Measurements from ENCODE around the gene FOXL3. TPM values are rescaled to one million over a fixed set of nuclear protein-coding genes. Genes with fewer than 3 reads are reported as not detected.

Gene FOXL3
- total RNA-seq, 2 experiments from 2014 or later = not detected

DNA sequence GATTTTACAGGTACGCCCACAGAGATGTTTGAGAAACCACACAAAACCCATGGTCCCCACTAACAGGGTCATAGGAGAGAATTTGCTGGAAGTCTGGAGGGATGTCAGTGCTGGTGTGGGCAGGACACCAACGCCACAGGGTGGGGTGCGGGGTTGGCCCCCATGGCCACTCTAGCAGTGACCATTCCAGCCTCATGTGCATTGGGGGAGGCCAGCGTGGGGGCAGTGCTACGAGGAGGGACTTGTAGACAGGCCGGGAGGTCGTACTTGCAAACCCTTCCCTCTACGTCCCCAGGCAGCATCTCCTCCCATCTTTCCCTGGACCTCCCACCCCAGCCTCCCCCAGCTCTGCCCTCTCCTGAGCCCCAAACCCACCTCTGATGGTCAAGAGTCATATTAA lies 34.0 kb downstream of the FOXL3 start:
- no peak for DNase-seq
- Mint-ChIP-seq H3K9me3 (no peaks in the 10 kb centered on the region), H3K36me3 (no peaks in the 10 kb centered on the region), H3K4me3 (no peak overlapping the region), H3K27me3 (peaks cover 23% of the 10 kb centered on the region), H3K27ac (no peak overlapping the region), H3K4me1 (no peaks in the 10 kb centered on the region)

- no peaks in the 10 kb centered on the region for H3K9me3 Mint-ChIP-seq
- H3K4me1 Mint-ChIP-seq = no peaks in the 10 kb centered on the region
- no peak for DNase-seq
- H3K4me3 Mint-ChIP-seq = no peak overlapping the region
- peaks cover 10% of the 10 kb centered on the region for H3K27me3 Mint-ChIP-seq
- no peak overlapping the region for H3K27ac Mint-ChIP-seq
- H3K36me3 Mint-ChIP-seq = no peaks in the 10 kb centered on the region
These were observed 35.3 kb downstream of the FOXL3 start for GRCh38 chr7:325051-325798.

- Mint-ChIP-seq H3K27me3 (peaks cover 8% of the 10 kb centered on the region), H3K4me3 (no peak overlapping the region), H3K4me1 (no peaks in the 10 kb centered on the region), H3K27ac (no peak overlapping the region), H3K9me3 (no peaks in the 10 kb centered on the region), H3K36me3 (no peaks in the 10 kb centered on the region)
- no peak for DNase-seq
These were observed 35.8 kb downstream of the FOXL3 start for GRCh38 chr7:325811-326210.

GRCh38 chr7:326273-326672 lies 36.3 kb downstream of the FOXL3 start:
- Mint-ChIP-seq H3K36me3 (no peaks in the 10 kb centered on the region), H3K4me3 (no peak overlapping the region), H3K27me3 (peaks cover 4% of the 10 kb centered on the region), H3K27ac (no peak overlapping the region), H3K4me1 (no peaks in the 10 kb centered on the region), H3K9me3 (no peaks in the 10 kb centered on the region)
- no peak for DNase-seq

GRCh38 chr7:326809-327232 lies 36.9 kb downstream of the FOXL3 start:
- no peak for DNase-seq
- Mint-ChIP-seq H3K4me1 (no peaks in the 10 kb centered on the region), H3K27ac (no peak overlapping the region), H3K9me3 (no peaks in the 10 kb centered on the region), H3K27me3 (no peaks in the 10 kb centered on the region), H3K4me3 (no peak overlapping the region), H3K36me3 (no peaks in the 10 kb centered on the region)

DNA sequence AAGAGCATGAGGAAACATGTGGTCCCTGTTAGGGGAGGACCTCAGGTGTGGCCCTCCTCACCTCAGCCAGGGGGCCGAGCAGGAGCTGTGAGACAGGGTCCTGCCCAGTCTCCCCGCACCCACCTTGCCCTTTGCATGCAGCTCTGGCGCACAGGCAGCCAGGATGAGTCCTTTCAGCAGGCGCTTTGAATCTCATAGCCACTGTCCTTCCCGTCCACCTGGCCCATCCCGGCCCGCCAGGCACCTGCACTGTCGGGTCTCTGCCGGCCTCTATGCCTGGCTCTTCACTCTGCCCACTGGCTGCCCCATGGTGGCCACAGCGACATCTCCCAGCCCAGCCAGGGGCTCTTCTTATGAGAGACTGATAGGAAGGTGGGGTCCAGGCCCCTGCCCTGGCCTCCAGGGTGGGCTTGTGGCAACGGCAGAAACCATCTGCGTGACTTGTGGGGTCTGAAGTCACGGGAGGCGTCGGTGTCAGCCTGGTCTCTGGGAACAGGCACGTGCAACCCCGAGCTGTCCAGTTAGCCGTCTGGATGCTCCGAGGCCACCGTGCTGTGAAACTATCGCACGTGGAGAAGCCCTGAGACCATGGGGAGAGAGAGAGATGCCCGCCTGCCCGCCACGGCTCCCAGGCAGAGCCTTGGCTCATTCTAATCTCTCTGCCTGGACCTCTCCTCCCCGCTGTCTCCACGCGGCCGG lies 37.4 kb downstream of the FOXL3 start:
- no peak overlapping the region for H3K27ac Mint-ChIP-seq
- H3K4me3 Mint-ChIP-seq = no peak overlapping the region
- H3K27me3 Mint-ChIP-seq = no peaks in the 10 kb centered on the region
- no peaks in the 10 kb centered on the region for H3K36me3 Mint-ChIP-seq
- no peak for DNase-seq
- H3K9me3 Mint-ChIP-seq = no peaks in the 10 kb centered on the region
- H3K4me1 Mint-ChIP-seq = no peaks in the 10 kb centered on the region

- Mint-ChIP-seq H3K4me3 (no peak overlapping the region), H3K36me3 (no peaks in the 10 kb centered on the region), H3K9me3 (no peaks in the 10 kb centered on the region), H3K27ac (no peak overlapping the region), H3K27me3 (no peaks in the 10 kb centered on the region), H3K4me1 (no peaks in the 10 kb centered on the region)
- no peak for DNase-seq
These were observed 38.2 kb downstream of the FOXL3 start for GRCh38 chr7:327991-328702.

DNA sequence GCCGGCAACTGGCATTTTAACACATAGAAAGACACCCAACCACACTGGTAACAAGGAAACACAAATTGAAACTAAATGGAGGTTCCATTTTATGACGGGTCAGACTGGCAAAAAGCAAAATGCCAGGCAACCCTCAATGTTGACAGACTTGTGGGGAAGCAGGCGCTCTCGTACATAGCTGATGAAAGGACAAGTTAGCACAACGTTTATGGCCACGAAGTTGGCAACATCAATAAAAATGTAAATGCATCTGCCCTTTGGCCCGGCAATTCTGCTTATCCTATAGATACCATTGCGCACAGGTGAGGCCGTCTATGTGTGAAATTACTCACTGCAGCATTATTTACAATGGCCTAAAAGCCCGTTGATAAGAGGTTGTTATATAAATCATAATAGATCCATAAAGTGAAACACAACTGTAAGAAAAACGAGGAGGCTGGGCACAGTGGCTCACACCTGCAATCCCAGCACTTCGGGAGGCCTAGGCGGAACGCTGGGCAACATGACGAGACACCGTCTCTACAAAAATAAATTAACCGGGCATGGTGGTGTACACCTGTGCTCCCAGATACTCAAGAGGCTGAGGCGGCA lies 39.8 kb downstream of the FOXL3 start:
- Mint-ChIP-seq H3K4me3 (no peak overlapping the region), H3K9me3 (peaks cover 11% of the 10 kb centered on the region), H3K27me3 (no peaks in the 10 kb centered on the region), H3K36me3 (no peaks in the 10 kb centered on the region), H3K4me1 (no peaks in the 10 kb centered on the region), H3K27ac (no peak overlapping the region)
- DNase-seq = no peak

DNA sequence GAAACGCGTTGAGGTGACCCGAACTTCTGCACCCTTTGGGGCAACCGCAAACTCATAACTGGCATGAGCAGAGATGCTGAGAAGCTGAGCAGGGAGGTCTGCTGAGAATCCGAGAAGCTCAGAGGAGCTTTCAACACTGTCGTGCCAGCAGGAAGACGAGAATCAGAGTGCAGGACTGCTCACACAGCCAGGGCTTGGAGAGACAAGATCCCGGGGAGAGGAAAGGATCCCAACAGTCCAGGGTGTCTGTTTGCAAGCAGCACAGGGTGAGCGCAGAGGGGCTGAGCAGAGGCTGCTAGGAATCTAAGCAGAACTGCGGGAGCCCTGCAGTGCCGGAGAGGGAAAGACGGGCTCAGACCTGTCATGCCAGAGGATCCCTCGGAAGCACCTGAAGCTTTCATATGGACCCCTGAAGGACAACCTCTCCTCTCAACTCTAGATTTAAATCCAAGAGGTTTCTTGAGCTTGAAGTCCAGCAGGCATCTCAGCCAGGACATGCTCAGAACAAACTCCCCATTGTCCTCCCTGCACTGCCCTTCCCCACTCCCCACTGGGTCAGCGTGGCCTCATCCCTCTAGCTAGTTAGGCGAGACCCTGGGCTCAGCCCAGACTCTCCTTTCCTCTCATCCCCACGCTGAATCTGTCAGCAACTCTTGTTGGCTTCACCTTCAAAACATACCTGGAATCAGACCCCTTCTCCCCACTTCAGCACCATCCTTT lies 40.7 kb downstream of the FOXL3 start:
- H3K9me3 Mint-ChIP-seq = peaks cover 15% of the 10 kb centered on the region
- no peaks in the 10 kb centered on the region for H3K27me3 Mint-ChIP-seq
- no peak overlapping the region for H3K27ac Mint-ChIP-seq
- no peaks in the 10 kb centered on the region for H3K4me1 Mint-ChIP-seq
- DNase-seq = no peak
- H3K4me3 Mint-ChIP-seq = no peak overlapping the region
- H3K36me3 Mint-ChIP-seq = no peaks in the 10 kb centered on the region

GRCh38 chr7:332020-332517 lies 42.1 kb downstream of the FOXL3 start:
- no peak for DNase-seq
- Mint-ChIP-seq H3K9me3 (peaks cover 15% of the 10 kb centered on the region), H3K27ac (no peak overlapping the region), H3K27me3 (no peaks in the 10 kb centered on the region), H3K36me3 (no peaks in the 10 kb centered on the region), H3K4me1 (no peaks in the 10 kb centered on the region), H3K4me3 (no peak overlapping the region)

GRCh38 chr7:332646-333392 lies 42.8 kb downstream of the FOXL3 start:
- no peaks in the 10 kb centered on the region for H3K36me3 Mint-ChIP-seq
- peak; percentile 89 for DNase-seq
- peaks cover 3% of the 10 kb centered on the region for H3K4me1 Mint-ChIP-seq
- peaks cover 15% of the 10 kb centered on the region for H3K9me3 Mint-ChIP-seq
- H3K27me3 Mint-ChIP-seq = no peaks in the 10 kb centered on the region
- no peak overlapping the region for H3K27ac Mint-ChIP-seq
- H3K4me3 Mint-ChIP-seq = no peak overlapping the region

DNA sequence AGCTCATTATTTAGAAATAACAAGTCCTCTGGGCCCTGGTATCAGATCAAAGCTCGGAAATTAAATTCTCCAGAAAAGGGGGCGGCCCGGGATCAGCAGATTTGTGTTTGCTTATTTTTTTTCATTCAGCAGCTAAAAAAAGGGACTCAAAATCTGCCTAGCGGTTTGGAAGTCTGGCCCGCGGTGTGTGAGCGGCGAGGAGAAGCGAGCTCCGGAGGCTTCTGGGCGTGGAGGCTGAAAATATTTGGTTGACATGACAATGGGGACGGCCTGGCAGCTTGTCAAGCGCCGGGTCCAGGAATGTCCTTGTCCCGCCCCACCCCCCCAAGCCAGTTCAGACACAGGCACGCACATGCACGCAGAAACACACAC lies 43.4 kb downstream of the FOXL3 start:
- Mint-ChIP-seq H3K4me3 (no peak overlapping the region), H3K27ac (no peak overlapping the region), H3K27me3 (no peaks in the 10 kb centered on the region), H3K36me3 (no peaks in the 10 kb centered on the region), H3K9me3 (peaks cover 15% of the 10 kb centered on the region), H3K4me1 (peaks cover 3% of the 10 kb centered on the region)
- DNase-seq = no peak

- H3K36me3 Mint-ChIP-seq = no peaks in the 10 kb centered on the region
- H3K27me3 Mint-ChIP-seq = no peaks in the 10 kb centered on the region
- no peak overlapping the region for H3K4me3 Mint-ChIP-seq
These were observed 44.8 kb downstream of the FOXL3 start for GRCh38 chr7:334618-335357.

More at GRCh38 chr7:334618-335357, 44.8 kb downstream of the FOXL3 start:
- peaks cover 3% of the 10 kb centered on the region for H3K4me1 Mint-ChIP-seq
- H3K27ac Mint-ChIP-seq = no peak overlapping the region
- DNase-seq = no peak
- H3K9me3 Mint-ChIP-seq = peaks cover 15% of the 10 kb centered on the region

Measured in activated naive CD8-positive, alpha-beta T cell treated with anti-CD3 and anti-CD28 coated beads for 36 hours (primary cell).